AG20443 (cell line): Measurements from ENCODE around the gene SPOCK2.

Source experiments
- DNase-seq: peaks from one replicate; pipeline ENCODE4 v3.0.0; 2012; ENCODE audit warnings: low spot score, mixed read lengths

SPOCK2 gene

DNA sequence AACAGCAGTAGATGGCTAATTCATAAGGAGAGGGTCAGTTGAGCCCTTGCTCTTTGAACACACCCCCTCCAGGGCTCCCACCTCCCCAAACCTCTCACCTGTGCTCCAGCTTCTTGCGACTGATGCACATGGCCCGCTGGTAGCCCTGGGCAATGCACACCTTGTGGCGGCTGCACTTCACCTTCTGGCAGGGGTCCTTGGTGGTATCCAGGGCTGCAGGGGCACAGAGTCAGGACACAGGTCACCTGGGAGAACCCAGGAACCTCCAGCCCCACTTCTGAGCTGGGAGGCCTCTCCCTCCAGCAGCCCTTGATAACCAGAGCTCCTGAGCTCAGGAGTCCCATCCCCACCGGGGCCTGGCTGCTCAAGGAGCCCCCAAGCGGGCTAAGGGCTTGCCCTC, 16.3 kb downstream of the SPOCK2 start:
- DNase-seq = no peak

DNA sequence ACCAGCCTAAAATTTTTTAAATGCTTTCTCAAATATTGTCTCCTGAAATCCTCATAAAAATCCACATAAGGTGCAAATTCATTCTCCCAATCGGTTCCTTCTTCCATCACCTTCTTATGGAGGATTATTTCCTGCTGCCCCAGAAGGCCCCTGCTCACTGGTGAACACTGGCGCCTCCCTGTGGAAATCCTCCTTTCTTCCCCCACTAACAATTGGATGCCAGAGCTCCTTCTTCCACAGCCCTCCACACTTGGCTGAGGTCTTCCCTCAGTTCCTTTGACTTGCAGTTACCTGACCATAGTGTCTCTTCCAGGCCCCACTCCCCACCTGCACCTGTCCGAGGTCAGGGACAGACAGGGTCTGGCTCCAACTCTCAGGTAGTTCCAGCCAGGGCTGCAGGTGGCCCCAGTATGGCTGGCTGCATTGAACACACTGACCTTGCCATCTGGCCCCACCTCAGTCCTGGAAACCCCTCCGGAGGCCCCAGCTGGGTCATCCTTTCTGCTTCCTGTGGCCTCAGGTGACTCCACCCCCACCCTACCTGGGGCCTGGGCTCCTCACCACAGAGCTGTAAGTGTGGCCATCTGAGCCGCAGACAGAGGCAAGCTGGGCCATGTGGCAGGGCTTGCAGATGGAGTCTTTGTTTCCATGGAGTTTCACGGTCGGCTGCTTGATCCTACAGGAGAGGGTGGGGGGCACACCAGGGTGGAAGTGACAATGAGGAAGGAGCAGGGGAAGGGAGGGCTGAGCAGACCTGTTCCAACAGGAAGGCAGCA, 18.4 kb downstream of the SPOCK2 start:
- DNase-seq = no peak

DNA sequence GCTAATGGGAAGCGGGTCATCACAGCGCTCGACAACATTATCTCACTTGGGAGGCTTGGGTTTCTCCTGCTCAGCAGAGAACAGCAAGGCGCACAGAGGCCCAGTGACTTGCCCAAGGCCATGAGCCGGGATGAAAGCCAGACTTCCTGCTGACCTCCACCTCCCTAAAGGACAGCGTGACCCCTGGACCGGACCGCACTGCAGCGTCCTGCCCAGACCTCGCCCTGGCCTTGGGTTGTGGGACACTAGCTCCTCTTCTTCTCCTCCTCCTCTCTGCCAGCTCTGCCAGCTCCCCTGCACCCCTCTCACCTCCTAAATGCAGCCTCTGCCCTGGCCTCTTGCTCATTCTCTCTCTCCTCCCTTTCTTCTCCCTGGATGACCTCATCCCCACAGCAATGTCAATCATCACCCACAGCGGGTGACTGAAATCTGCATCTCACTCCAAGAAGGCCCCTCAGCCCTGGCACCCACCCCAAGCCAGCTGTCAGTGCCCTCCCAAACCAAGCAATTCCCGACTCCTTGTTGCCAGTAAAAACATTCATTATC, 19.4 kb downstream of the SPOCK2 start:
- DNase-seq = no peak

DNA sequence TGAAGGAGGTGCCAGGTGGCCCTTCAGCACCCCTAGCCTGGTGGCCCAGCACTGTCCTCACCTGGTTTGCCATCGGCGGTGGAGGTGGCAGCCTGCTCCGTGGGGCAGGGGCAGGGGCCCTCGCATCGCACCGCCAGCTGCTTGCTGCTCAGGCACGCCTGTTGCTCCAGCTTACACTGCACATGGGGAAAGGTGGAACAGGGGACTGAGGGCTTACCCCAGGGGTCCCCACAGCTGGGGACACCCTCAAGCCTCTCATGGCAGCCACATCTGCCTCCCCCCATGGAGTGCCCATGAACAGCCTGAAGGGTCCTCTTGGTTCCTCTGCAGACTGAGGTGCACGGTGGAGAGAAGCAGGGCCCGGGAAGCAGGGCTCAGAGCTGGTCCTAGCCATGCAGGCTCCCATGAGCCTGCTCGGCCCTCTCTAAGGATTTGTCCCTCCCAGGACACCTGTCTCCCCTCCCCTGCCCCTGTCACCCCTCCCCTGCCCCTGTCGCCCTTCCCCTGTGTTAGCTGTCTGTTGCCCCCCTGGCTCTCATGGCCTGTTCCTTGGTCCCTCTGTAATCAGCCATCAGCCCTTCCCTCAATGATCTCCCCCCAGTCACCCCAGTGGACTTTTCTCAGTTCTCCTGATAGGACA, 20.1 kb downstream of the SPOCK2 start:
- DNase-seq = no peak

DNA sequence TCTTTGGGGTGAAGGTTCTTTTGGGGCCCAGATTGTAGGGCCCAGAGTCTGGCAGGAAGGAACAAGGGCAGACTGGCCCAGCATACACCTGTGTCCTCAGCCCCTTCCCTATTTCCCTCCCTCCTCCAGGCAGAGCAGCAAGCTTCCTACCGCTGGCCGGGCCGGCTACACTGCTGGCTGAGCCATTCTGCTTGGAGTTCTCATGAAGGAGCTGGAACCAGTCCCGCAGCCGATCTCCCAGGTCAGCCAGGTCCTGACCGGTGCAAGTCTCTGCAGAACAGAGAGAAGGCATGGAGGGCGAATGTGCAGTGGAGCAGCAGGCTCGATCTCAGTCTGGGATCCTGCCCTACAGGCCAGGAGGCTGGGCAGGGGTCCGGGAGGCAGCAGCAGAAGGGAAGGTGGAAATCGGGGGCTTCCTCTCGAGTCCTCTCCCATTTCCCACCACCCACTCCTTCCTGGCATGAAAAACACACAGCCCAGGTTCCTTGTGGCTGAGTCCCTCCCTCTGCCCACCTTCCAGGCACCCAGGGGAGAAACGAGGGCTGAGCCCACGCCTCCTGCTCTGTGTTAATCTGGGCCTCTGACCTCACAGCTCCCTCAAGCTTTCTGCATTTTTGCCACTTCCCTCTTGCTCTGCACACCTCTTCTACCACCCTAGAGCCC, 20.8 kb downstream of the SPOCK2 start:
- DNase-seq = no peak

DNA sequence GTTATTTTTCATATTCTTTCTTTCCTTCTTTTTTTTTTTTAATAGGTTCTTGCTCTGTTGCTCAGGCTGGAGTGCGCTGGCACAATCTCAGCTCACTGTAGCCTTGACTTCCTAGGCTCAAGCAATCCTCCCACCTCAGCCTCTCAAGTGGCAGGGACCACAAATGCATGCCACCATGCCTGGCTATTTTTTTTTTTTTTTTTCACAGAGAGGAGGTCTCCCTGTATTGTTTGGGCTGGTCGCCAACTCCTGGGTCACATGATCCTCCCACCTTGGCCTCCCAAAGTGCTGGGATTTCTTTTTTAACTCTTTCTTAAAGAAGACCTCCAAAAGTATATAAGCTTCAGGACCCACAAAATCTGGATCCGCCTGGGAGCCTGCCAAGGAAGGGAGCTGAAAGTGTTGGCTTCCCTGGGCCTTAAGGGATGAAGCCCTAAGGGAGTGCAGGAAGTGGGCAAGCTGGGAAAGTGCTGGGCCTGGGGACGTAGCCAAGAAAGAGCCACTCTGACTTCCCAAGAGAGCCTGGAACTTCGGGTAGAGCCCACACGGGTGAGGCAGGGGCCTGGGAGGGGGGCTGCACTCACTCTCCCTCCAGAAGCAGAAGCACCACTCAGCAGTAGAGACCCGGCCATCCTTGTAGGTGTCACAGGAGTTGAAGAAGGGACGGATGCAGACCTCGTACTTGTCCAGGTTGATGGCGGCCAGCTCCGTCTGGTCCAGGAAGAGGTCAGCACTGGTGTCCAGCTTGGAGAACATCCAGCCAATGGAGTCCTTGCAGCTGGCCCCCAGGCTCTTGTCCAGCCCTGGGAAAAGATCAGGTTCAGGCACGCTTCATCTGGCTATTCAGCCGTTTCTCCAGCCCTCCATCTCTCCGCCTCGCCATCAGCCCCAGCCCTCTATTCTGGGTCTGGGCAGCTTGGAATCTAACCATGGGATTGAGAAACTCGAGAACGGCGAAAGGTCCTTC, 21.8 kb downstream of the SPOCK2 start:
- DNase-seq = no peak

DNA sequence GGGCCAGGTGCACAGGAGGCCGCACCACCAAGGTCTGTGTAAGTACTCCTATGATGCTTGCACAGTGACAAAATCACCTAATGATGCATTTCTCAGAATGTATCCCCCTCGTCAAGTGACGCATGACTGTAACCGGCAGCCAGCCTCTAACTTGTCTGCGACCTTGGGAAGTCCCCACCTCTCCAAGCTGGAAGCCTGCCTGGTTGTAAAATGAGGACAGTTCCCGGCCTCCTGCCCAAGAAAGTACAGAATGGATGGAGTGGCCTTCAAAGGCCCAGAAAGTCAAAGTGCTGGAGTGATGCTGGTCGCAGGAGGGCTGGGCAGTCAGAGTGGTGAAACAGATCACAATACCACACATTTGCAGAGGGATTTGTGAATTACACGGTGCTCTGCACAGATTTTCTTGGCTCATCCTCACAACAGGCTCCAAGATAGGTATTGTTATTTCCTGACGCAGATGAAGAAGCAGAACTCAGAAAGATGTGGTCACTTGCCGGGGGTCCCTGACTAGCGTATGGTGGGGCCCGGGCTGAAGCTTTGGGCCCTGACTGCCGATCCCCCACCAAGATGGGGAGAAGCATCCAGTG, 22.8 kb downstream of the SPOCK2 start:
- no peak for DNase-seq

DNA sequence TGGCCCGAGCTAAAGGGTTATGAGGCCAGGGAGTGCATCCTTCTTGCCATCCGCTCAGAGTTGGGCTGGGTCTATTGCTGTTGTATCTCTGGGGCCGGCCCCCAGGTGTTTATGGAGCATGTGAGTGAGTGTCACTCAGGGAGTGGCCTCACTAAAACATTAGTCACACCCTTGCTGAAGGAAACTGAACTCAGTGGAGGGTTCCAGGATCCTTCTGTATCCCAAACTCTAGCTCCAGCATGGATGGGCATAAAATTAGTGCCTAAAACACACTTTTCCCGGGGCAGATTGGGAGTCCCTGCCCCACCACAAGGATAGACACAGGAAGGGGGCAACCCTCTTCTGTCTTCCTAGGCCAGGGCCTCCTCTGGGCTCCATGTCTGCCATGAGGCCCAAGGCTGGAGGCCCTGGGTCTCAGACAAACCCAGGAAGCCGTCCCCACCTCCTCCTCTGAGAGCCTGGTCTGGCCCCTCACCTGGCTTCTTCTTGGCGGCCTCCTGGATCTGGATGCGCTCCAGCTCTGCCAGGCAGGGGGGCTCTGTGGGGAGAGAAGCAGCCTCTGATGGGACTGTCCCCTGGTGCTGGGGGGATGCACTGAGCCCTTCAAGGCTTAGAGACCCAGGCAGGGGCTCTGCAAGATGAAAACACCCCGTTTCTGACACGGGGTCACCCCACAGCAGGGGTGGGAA, 24.5 kb downstream of the SPOCK2 start:
- DNase-seq = no peak

DNA sequence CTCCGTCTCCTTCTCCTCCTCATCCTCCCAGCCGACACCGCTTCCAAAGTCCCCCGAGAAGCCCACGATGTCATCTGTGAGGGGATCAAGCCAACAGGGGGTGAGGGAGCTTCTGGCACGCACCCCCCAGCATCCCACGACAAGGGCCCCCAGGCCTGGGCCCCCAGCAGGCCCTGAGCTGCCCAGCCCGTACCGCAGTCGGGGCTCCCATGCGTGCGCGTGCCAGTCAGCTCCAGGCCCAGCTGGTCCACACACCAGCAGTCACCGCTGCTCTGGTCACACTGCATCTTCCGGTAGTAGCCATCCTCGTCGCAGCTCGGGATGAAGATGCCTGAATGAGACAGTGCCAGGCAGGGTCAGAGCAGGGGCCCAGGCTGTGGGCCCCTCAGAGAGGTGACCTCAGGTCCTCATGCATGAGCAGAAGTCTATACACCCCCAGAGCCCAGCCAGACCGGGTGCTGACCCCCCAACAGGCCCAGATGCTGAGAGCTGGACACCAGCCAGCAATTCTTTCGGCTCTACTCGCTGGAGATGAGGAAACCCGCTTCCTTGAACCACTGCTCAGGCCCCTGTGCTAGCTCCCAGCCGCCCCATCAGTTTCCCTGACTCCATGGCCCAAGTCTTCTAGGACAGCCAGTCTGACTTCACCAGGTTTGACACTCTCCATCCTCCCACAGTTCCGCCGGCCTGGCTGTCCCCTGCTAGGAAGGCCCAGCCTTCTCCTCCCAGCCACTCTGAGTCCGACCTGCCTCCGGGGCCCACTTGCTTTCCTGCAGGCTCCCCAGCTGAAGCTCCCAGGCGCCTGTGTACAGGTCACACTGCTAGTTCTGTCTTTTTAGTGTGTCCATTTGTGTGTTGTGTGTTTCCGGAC, 25.3 kb downstream of the SPOCK2 start:
- DNase-seq = no peak

DNA sequence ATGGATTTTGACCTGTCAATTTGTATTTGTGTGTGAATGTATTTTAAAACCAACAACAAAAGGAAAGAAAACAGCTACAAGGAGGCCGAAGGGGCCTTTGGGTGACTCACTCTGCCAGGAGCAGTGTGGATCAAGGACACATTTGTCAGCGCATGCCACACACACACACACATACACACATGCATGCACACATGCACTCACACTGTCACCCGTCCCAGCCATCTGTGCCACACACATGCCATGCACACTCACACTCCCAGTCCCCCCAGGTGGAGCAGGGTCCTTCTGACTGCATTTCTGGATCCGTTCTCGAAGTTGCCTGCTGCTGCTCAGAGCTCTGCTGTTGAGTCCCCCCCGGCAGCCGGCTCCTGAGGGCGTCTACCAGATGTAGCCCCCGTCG, 26.0 kb downstream of the SPOCK2 start:
- no peak for DNase-seq

DNA sequence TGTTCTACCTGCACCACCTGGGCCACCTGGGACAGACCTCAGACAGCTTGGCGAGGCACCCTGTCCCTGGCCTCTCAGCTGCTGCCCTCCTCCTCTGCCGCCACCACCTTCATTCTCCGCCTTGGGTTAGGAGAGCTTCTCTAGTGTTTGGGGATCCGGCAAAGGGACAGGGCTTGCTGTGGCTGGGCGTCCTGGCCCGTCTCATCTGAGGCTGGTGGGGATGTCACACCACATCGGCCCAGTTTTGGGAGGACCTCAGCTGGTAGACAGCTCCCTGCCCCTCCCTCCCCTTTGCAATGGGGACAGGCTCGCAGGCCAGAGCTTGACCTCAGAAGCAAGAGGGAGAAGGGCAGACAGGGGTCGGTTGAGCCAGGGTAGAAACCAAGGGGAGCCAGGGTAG, 26.4 kb downstream of the SPOCK2 start:
- no peak for DNase-seq

DNA sequence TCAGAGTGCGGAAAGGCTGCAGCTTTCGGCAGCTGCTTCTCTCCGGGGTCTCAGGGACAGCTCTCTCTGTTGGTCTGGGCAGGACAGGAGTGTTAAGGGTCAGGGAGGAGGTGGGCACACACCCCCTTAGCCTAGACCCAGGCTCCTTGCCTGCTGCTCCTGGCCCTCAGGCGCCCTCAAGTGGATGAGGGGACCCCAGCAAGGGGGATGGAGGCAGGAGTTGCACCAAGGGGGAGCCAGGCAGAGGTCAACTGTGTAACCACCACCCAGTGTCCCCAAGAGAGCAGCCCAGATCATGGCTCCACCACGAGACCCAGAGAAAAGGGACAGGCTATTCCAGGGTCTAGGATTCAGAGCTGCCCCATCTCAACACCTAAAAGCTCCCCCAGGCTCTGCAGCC, 26.9 kb downstream of the SPOCK2 start:
- no peak for DNase-seq

DNA sequence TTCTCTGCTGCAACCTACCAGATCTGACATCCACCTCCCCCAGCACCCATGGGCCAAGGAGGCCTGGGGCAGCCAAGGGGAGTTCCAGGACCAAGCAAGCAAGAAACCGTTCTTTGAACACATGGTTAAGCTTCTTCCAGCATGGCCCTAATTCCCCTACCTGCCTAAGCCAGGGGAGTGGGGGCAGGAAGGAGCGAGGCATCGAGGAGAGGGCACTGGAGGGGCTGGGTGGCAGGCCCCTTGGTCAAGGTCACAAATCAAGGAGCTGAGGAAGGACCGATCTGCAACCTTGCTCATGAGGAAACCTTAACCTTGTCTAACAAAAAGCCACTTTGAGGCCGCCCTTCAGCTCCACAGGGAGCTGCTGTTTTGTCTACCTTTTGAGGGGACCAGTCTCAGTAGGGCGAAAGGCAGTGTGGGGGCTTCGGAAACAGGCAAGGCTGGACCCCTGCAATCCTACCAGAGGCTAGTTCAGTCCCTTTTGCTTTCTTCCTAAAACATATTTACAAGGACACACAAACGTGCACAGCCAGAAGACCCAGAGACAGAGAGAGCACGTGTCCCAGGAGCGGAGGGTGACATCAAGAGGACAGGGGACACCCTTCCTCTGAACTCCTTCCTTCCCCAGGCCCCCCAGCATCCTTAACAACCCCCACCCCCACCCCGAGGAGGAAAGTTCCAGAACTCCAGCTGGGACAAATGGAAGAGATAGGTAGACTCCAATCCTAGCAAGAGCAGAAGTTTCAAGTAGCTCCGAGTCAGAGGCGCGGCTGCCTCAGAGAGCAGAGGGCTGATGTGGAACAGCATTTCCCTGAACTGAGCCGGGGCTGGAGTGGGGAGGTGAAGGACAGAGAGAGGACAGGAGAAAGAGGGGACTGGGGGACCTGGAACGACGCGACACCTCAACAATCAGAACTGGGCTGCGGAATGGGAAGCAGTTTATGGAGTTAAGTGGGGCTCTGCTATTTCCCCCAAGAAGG, 28.2 kb downstream of the SPOCK2 start:
- DNase-seq = no peak

DNA sequence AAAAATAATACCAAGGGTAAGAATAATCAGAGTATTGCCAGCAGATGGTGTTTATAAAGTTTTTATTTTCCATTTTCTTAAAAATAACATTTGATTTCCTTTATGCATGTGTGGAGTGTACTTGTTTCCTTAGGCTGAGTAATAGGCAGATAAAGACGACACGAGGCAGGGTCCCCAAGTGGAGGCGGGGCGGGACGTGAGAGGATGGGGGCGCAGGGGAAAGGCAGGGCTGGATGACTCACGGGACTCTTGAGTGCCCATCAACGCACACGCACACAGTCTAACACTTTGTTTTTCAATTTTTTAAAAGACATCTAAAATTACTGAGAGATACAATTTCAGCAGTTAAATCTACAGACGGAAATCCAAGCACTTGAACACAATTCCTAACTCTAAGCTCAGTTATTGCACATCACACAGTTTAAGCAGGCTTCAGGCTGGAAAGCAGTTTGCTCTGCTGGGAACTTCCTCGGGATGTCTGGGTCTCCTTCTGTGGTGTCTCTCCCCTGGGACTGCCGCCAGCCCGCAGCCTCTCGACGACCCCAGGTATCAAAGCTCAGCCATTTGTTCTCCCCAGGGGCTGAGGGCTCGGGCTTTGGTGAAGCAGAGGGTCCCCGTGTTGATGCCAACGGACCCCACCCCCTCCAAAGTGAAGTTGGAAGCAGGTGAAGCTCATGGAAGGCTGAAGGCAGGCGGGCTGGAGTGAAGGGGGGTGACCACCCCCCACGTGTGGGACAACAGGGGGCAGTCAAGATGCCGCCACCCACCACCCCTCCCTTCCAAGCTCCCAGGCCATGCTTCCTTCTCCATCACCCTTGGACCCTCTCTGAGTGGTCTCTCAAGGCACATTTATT, 29.1 kb downstream of the SPOCK2 start:
- no peak for DNase-seq

DNA sequence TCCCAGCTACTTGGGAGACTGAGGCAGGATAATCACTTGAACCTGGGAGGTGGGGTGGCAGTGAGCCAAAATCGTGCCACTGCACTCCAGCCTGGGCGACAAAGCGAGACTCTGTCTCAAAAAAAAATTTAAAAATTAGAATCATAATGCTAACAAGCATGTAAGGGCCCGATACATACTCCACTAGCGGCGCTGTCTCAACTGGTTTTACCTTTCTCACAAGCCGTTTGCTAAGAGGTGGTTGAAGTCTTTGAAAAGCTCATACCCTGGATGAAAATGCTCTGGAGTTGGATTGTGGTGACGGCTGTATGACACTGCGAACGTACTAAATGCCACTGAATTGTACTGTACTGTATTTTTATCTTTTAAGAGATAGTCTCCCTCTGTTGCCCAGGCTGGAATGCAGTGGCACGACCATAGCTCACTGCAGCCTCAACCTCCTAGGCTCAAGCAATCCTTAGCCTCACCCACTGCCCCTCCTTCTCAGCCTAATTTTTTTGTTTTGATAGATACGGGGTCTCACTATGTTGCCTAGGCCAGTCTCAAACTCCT, 29.9 kb downstream of the SPOCK2 start:
- no peak for DNase-seq

DNA sequence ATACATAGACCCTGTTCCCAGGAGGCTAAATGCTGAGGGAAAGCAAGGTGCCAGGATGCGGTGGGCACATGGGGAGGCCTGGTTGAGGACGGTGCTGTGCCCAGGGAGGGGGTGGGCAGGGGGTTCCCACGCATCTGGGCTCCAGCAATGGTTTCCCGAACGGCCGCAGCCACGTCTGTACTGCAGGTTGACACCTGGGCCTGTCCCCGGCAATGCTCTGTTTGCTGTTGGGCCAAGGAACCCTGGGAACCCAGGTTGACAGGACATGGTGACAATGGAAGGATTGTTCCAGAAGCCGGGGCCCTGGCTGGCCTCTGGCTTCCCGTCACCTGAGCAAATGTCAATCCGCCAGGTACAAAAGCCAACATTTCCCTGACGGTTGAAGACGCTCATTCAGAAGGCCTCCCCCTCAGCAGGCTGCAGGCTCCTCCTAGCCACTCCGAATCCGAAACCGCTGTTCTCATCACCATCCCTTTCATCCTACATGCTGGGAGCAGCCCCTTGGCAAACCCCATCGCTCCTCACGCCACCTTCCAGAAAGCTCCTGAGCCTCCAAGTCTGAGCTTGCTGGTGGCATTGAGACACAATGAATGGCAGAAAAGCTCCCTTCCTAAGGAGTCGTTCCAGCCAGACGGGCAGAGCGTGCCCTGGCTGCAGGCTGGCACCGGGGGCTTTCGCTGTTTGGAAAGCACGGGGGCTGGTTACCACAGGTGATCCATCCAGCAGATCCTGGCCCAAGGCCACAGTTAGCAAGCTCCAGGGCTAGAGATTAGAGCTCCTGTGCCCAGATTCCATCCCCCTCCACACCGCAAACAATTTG, 31.2 kb downstream of the SPOCK2 start:
- no peak for DNase-seq

DNA sequence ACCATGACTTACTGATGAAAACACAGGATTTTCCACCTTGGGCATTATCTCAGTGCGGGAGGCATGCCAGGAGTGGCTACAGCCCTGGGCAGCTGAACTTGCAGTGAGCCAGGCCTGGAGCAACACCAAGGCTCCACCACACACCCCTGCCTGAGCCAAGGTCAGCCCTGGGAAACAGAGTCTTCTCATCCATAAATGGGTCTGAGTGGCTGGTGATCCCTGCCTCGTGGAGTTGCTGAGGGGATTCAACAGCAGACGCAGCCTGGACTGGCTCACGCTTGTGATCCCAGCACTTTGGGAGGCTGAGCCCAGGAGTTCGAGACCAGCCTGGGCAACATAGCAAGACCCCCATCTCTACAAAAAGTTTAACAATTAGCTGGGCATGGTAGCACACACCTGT, 32.2 kb downstream of the SPOCK2 start:
- DNase-seq = no peak
